Tibial nerve (tissue), 4 donors: ENCODE results near the gene TPRX1. TPM values are rescaled to one million over a fixed set of nuclear protein-coding genes. Genes with fewer than 3 reads are reported as not detected.

ENCODE experiments used
- DNase-seq, 2 donors: peaks; one replicate each; pipeline ENCODE4 v3.0.0-alpha.2; 2019; ENCODE audit warnings: low spot score in 2 of 2
- H3K27ac ChIP-seq, 4 donors: fragments of 200-600 bp; sonication (generic) in 3 of 4; one replicate each; pipeline ENCODE4 v1.5.1; 2017 to 2019; ENCODE audit warnings: mild to moderate bottlenecking in 1 of 4
- H3K27me3 ChIP-seq, 2 donors: fragments of 200-600 bp; sonication (generic) in 1 of 2; one replicate each; pipeline versions ENCODE4 v1.5.1 to v1.6.0; 2017 to 2019
- H3K36me3 ChIP-seq, 3 donors: fragments of 200-600 bp; sonication (generic); one replicate each; pipeline ENCODE4 v1.5.1; 2018 to 2019
- H3K4me1 ChIP-seq, 4 donors: fragments of 200-600 bp; sonication (generic) in 3 of 4; one replicate each; pipeline ENCODE4 v1.5.1; 2017 to 2019
- H3K4me3 ChIP-seq, 4 donors: fragments of 200-600 bp; sonication (generic) in 3 of 4; one replicate each; pipeline ENCODE4 v1.5.1; 2017 to 2019; ENCODE audit warnings: mild to moderate bottlenecking in 1 of 4, moderate library complexity in 1 of 4
- H3K9me3 ChIP-seq, 4 donors: fragments of 200-600 bp; sonication (generic) in 3 of 4; one replicate each; pipeline ENCODE4 v1.5.1; 2017 to 2019
- EP300 ChIP-seq, 2 donors: sonication (generic); formaldehyde crosslinking; IDR thresholded peaks; one replicate each; pipeline ENCODE4 v1.6.1; 2017; ENCODE audit warnings: antibody characterized with exemption in 2 of 2, mild to moderate bottlenecking in 1 of 2
- POLR2A ChIP-seq, 2 donors: fragments of 450-650 bp; IDR thresholded peaks; one replicate each; pipeline ENCODE4 v1.6.1; 2017; ENCODE audit warnings: antibody characterized with exemption in 2 of 2, mild to moderate bottlenecking in 2 of 2, moderate library complexity in 2 of 2
- WGBS, 2 donors: methylation state at CpG; one replicate each; pipeline ENCODE4 v1.1.5; 2018; 5-methylcytosine and 5-hydroxymethylcytosine counted together
- small RNA-seq: library from RNA; depleted of rRNA; stranded (forward); fragments of <200 nt; gene quantifications from one replicate; pipeline ENCODE3, GENCODE V24; 2016
- total RNA-seq, 4 donors: library from RNA; depleted of rRNA; stranded (reverse); fragments of >200 nt; gene quantifications; one replicate each; pipeline ENCODE4 v1.1.0, GENCODE V29; 2016
- TF ChIP-seq, protein P1 (sequence below), 5 experiments: fragments of 200-600 bp in 3 of 5; fragments of 450-650 bp in 2 of 5; sonication (generic) in 3 of 5; IDR thresholded peaks; one replicate each; pipeline ENCODE4 v1.5.1; 2016 to 2019; ENCODE audit warnings: antibody characterized with exemption in 5 of 5, mild to moderate bottlenecking in 3 of 5, moderate library complexity in 2 of 5

The TPRX1 gene
- total RNA-seq, 4 donors from 2014 or later: not detected

DNA sequence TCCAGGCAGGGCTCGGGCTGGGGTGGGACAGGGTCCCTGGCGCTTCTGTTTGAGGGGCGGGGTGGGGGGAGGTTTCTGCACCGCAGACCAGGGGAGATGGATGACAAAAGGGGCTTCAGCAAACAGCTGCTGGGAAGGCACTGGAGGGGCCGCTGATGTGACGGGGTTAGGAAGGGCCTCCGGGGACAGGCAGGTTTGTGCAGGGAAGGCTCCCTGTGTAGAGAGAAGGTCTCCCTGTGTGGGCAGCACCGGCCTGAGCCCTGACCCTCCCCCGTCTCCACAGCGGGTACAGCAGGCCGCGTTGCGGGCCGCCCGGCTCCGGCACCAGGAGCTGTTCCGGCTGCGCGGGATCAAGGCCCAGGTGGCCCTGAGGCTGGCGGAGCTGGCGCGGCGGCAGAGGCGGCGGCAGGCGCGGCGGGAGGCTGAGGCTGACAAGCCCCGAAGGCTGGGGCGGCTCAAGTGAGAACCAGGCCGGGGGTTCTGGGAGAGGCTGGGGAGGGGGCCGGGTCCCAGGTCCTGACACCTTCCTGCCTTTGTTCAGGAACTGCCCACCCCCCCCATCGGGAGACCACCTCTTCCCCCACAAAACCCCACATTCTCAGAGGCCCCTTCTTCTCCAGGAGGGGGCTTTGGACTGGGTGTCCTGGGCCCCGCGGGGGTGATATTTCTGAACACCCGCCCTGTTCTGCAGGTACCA lies 49.1 kb downstream of the TPRX1 start:
- Histone ChIP-seq H3K9me3 (no peaks in the 10 kb centered on the region), H3K27me3 (no peaks in the 10 kb centered on the region), H3K36me3 (peaks cover 14 to 100% (median 76%) of the 10 kb centered on the region in 3 donors), H3K4me3 (no peak overlapping the region), H3K4me1 (no peaks in the 10 kb centered on the region), H3K27ac (no peak overlapping the region)
- DNase-seq: no peak
- WGBS, 2 donors: 87 to 88% methylated on average over 33 to 36 of the region's 36 CpGs
- TF ChIP-seq POLR2A (IDR thresholded peaks at IDR 0.05) (no peak), EP300 (IDR thresholded peaks at IDR 0.05) (no peak)
- TF ChIP-seq, protein P1, sequence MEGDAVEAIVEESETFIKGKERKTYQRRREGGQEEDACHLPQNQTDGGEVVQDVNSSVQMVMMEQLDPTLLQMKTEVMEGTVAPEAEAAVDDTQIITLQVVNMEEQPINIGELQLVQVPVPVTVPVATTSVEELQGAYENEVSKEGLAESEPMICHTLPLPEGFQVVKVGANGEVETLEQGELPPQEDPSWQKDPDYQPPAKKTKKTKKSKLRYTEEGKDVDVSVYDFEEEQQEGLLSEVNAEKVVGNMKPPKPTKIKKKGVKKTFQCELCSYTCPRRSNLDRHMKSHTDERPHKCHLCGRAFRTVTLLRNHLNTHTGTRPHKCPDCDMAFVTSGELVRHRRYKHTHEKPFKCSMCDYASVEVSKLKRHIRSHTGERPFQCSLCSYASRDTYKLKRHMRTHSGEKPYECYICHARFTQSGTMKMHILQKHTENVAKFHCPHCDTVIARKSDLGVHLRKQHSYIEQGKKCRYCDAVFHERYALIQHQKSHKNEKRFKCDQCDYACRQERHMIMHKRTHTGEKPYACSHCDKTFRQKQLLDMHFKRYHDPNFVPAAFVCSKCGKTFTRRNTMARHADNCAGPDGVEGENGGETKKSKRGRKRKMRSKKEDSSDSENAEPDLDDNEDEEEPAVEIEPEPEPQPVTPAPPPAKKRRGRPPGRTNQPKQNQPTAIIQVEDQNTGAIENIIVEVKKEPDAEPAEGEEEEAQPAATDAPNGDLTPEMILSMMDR (IDR thresholded peaks at IDR 0.05): no peak

GRCh38 chr19:47754206-47755064 lies 49.9 kb downstream of the TPRX1 start:
- TF ChIP-seq EP300 (IDR thresholded peaks at IDR 0.05) (no peak), POLR2A (IDR thresholded peaks at IDR 0.05) (no peak)
- TF ChIP-seq, protein P1 (IDR thresholded peaks at IDR 0.05): no peak
- Histone ChIP-seq H3K27me3 (no peaks in the 10 kb centered on the region), H3K4me1 (no peaks in the 10 kb centered on the region), H3K27ac (no peak overlapping the region), H3K36me3 (peaks cover 14 to 100% (median 84%) of the 10 kb centered on the region in 3 donors), H3K9me3 (no peaks in the 10 kb centered on the region), H3K4me3 (no peak overlapping the region)
- WGBS, 2 donors: 89 to 94% methylated on average over 34 to 36 of the region's 37 CpGs
- DNase-seq: no peak

DNA sequence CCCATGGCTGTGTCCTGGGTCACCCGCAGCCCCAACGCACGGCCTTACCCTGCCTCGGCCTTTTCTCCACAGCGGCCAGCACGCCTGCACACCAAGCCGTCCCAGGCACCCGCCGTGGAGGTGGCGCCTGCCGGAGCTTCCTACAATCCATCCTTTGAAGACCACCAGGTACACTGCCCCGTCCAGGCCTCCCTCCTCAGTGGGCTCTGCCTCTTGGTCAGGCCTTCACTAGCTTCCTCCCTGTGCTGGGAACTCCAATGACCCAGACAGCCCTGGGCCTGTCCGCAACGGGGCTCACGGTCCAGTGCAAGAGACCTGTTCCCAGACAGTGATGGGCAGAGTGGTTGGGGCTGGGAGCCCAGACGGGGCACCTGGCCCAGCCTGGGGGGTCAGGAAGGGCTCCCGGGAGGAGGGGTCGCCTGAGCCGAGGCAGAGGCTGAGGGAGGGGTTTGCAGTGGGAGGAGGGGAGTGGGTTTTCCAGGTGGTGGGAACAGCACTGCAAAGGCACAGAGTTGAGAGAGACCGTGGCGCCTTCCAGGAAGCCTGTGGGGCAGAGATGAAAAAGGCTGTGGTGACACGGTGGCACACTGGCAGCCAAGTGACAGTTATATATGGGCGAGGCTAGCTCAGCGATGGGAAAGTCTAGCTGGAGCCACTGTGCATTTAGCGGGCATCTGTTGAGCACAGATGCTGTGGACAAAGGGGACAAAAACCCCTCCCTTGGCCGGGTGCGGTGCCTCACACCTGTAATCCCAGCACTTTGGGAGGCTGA lies 51.7 kb downstream of the TPRX1 start:
- H3K4me3 ChIP-seq: no peak overlapping the region
- TF ChIP-seq, protein P1 (IDR thresholded peaks at IDR 0.05): no peak
- 88 to 89% methylated on average over 27 of the region's 27 CpGs for WGBS, 2 donors
- no peaks in the 10 kb centered on the region for H3K9me3 ChIP-seq
- no peak overlapping the region for H3K27ac ChIP-seq
- H3K4me1 ChIP-seq: peaks cover 0 to 16% (median 0%) of the 10 kb centered on the region in 4 donors
- peaks cover 14 to 98% (median 78%) of the 10 kb centered on the region in 3 donors for H3K36me3 ChIP-seq
- DNase-seq: no peak
- no peaks in the 10 kb centered on the region for H3K27me3 ChIP-seq

Small RNA genes within 50 kb of the gene (small RNA-seq; reads per million reads assigned to genes)
- not detected for gene AC008745.1
- gene SNORD23: not detected

Other genes with a start within 250 kb of the TPRX1 start
- gene ZNF541, start 231.4 kb downstream of the TPRX1 start, total RNA-seq: under 1 TPM in 3 of 4 donors, not detected in 1; under 0.01 to 0.90 (median 0.66) TPM
- 10 to 100 TPM in 2 of 4 donors, 1 to 10 TPM in 2; 6.1 to 23.1 (median 9.8) TPM for gene BICRA, start 195.4 kb downstream of the TPRX1 start, total RNA-seq
- 100 to 1,000 TPM; 128 to 196 (median 159) TPM for gene EHD2, start 91.1 kb downstream of the TPRX1 start, total RNA-seq
- 100 to 1,000 TPM; 320 to 532 (median 408) TPM for gene NOP53, start 59.0 kb downstream of the TPRX1 start, total RNA-seq
- 100 to 1,000 TPM; 495 to 841 (median 572) TPM for gene SELENOW, start 25.8 kb downstream of the TPRX1 start, total RNA-seq
- not detected for gene CRX, start 17.4 kb upstream of the TPRX1 start, total RNA-seq
- gene TPRX2, start 54.7 kb upstream of the TPRX1 start, total RNA-seq: not detected
- gene SULT2A1, start 81.8 kb upstream of the TPRX1 start, total RNA-seq: not detected
- gene BSPH1, start 187.6 kb upstream of the TPRX1 start, total RNA-seq: not detected
- not detected for gene ELSPBP1, start 190.1 kb upstream of the TPRX1 start, total RNA-seq
- not detected for gene CABP5, start 239.5 kb upstream of the TPRX1 start, total RNA-seq